Measurements from ENCODE around the gene ACE2. TPM values are rescaled to one million over a fixed set of nuclear protein-coding genes. Genes with fewer than 3 reads are reported as not detected.

ACE2 gene
- total RNA-seq, 4 donors from 2014 or later, result 0.49 to 0.97 (median 0.85) TPM

DNA sequence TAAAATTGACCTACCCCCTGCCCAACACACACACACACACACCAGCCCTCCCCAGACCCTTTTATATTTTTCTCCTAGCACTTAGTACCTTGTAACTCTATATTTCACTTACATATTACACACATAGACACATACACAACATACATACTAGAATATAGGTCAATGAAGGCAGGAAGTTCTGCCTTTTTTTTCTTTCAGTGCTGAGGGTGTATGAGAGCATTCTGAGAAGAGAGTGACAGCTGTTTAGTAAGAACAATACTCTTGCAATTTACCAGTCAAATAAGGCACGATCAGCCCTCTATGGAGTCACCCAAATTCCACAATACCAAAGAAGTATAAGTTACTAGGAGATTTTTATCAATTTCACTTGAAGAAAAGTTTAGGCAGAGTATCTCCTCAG is 33.5 kb downstream of the ACE2 start:
- 66% methylated on average over 1 of the region's 1 CpG for WGBS
- no peak for TF ChIP-seq POLR2A (IDR thresholded peaks at IDR 0.05)
- no peak for TF ChIP-seq CTCF (IDR thresholded peaks at IDR 0.05)
- no peak for TF ChIP-seq EP300 (IDR thresholded peaks at IDR 0.05)
- no peak for TF ChIP-seq POLR2AphosphoS5 (IDR thresholded peaks at IDR 0.05)

GRCh38 chrX:15566244-15566643 is 34.5 kb downstream of the ACE2 start:
- Histone ChIP-seq H3K27me3 (no peaks in the 10 kb centered on the region), H3K27ac (no peak overlapping the region), H3K9me3 (no peaks in the 10 kb centered on the region), H3K4me1 (no peaks in the 10 kb centered on the region), H3K36me3 (no peaks in the 10 kb centered on the region), H3K4me3 (no peak overlapping the region)
- DNase-seq (ENCODE audit: low spot score in 2 of 2), result no peak
- 64% methylated on average over 1 of the region's 1 CpG for WGBS
- TF ChIP-seq EP300 (IDR thresholded peaks at IDR 0.05) (no peak), CTCF (IDR thresholded peaks at IDR 0.05) (no peak), POLR2AphosphoS5 (IDR thresholded peaks at IDR 0.05) (no peak), POLR2A (IDR thresholded peaks at IDR 0.05) (no peak)

More for the DNA sequence above, 33.5 kb downstream of the ACE2 start:
- DNase-seq (ENCODE audit: low spot score in 2 of 2), result no peak
- Histone ChIP-seq H3K36me3 (no peaks in the 10 kb centered on the region), H3K27me3 (no peaks in the 10 kb centered on the region), H3K4me1 (no peaks in the 10 kb centered on the region), H3K9me3 (no peaks in the 10 kb centered on the region), H3K4me3 (no peak overlapping the region), H3K27ac (no peak overlapping the region)

- no peaks in the 10 kb centered on the region for H3K9me3 ChIP-seq
- peak in 1 of 2 donors; percentile 62 for DNase-seq (ENCODE audit: low spot score in 2 of 2)
- H3K36me3 ChIP-seq, result no peaks in the 10 kb centered on the region
- H3K4me3 ChIP-seq, result no peak overlapping the region
- WGBS, result 11% methylated on average over 5 of the region's 5 CpGs
- no peaks in the 10 kb centered on the region for H3K27me3 ChIP-seq
- H3K27ac ChIP-seq, result no peak overlapping the region
- H3K4me1 ChIP-seq, result no peaks in the 10 kb centered on the region
- TF ChIP-seq EP300 (IDR thresholded peaks at IDR 0.05) (no peak), CTCF (IDR thresholded peaks at IDR 0.05) (peak in 1 of 2 donors; percentile 39)
Measured at GRCh38 chrX:15564981-15565579, 35.7 kb downstream of the ACE2 start.

DNA sequence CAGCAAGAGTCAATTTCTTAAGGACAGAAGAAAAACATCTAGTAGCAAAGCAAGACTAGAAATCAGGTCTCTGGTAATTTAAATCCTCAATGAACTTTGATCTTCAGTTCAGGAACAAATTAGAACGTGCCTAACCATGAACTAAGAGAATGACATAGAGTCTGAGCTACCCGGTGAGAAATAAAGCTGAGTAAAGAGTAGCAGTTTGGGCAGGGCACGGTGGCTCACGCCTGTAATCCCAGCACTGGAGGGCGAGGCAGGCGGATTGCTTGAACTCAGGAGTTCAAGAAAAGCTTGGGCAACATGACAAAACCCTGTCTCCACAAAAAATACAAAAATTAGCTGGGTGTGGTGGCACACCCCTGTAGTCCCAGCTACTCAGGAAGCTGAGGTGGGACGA is 37.7 kb downstream of the ACE2 start:
- TF ChIP-seq POLR2AphosphoS5 (IDR thresholded peaks at IDR 0.05) (no peak), EP300 (IDR thresholded peaks at IDR 0.05) (no peak), CTCF (IDR thresholded peaks at IDR 0.05) (no peak), POLR2A (IDR thresholded peaks at IDR 0.05) (no peak)
- Histone ChIP-seq H3K4me1 (no peaks in the 10 kb centered on the region), H3K9me3 (no peaks in the 10 kb centered on the region), H3K27me3 (no peaks in the 10 kb centered on the region), H3K36me3 (no peaks in the 10 kb centered on the region), H3K27ac (no peak overlapping the region), H3K4me3 (no peak overlapping the region)
- 54% methylated on average over 7 of the region's 7 CpGs for WGBS
- no peak for DNase-seq (ENCODE audit: low spot score in 2 of 2)

GRCh38 chrX:15560924-15561323 is 39.8 kb downstream of the ACE2 start:
- no peaks in the 10 kb centered on the region for H3K36me3 ChIP-seq
- no peak overlapping the region for H3K27ac ChIP-seq
- DNase-seq (ENCODE audit: low spot score in 2 of 2), result no peak
- TF ChIP-seq EP300 (IDR thresholded peaks at IDR 0.05) (no peak), CTCF (IDR thresholded peaks at IDR 0.05) (no peak), POLR2A (IDR thresholded peaks at IDR 0.05) (no peak), POLR2AphosphoS5 (IDR thresholded peaks at IDR 0.05) (no peak)
- H3K27me3 ChIP-seq, result no peaks in the 10 kb centered on the region
- WGBS, result 54% methylated on average over 3 of the region's 3 CpGs
- H3K9me3 ChIP-seq, result no peaks in the 10 kb centered on the region
- H3K4me1 ChIP-seq, result no peaks in the 10 kb centered on the region
- no peak overlapping the region for H3K4me3 ChIP-seq

Measured in suprapubic skin (tissue), 4 donors.